GM12878 (cell line): Measurements from ENCODE around the gene TIPRL. TPM values are rescaled to one million over a fixed set of nuclear protein-coding genes. Genes with fewer than 3 reads are reported as not detected.

ENCODE experiments used
- BCL11A ChIP-seq: IDR thresholded peaks from 2 replicates; pipeline ENCODE4 v1.6.1; 2011; ENCODE audit warnings: low read depth, low read length
- BCL3 ChIP-seq: IDR thresholded peaks from 2 replicates; pipeline ENCODE4 v1.6.1; 2011; ENCODE audit warnings: borderline replicate concordance, low read depth, mild to moderate bottlenecking, moderate library complexity, low read length; ENCODE audit not compliant: insufficient read depth, poor library complexity, severe bottlenecking
- CREM ChIP-seq: IDR thresholded peaks from 2 replicates; pipeline ENCODE4 v1.6.1; 2014; ENCODE audit warnings: antibody characterized with exemption, low read depth
- CUX1 ChIP-seq: IDR thresholded peaks from 2 replicates; pipeline ENCODE4 v1.6.1; 2012; ENCODE audit warnings: improper control_type of control experiment, low read depth, low read length; ENCODE audit not compliant: insufficient replicate concordance
- E4F1 ChIP-seq: fragments of 450-650 bp; IDR thresholded peaks from 2 replicates; pipeline ENCODE4 v1.6.1; 2018; ENCODE audit warnings: borderline replicate concordance, mild to moderate bottlenecking; ENCODE audit not compliant: partially characterized antibody
- KAT2A ChIP-seq: conservative IDR thresholded peaks from 2 replicates; pipeline ENCODE4 v1.6.1; 2011; ENCODE audit warnings: low read depth, low read length; ENCODE audit not compliant: control insufficient read depth
- MXI1 ChIP-seq: fragments of 150-350 bp; IDR thresholded peaks from 2 replicates; pipeline ENCODE4 v1.6.1; 2011; ENCODE audit warnings: low read depth, mild to moderate bottlenecking, inconsistent platforms, low read length, improper control_type of control experiment
- NBN ChIP-seq: fragments of 450-650 bp; IDR thresholded peaks from 2 replicates; pipeline ENCODE4 v1.6.1; 2016
- NFXL1 ChIP-seq: fragments of 450-650 bp; IDR thresholded peaks from 2 replicates; pipeline ENCODE4 v1.6.1; 2017; ENCODE audit warnings: antibody characterized with exemption, mild to moderate bottlenecking, borderline replicate concordance
- PAX8 ChIP-seq: fragments of 450-650 bp; IDR thresholded peaks from 2 replicates; pipeline ENCODE4 v1.6.1; 2017; ENCODE audit warnings: mild to moderate bottlenecking, moderate library complexity
- PML ChIP-seq: IDR thresholded peaks from 2 replicates; pipeline ENCODE4 v1.6.1; 2012; ENCODE audit warnings: low read length, inconsistent platforms
- PRDM15 ChIP-seq: fragments of 450-650 bp; formaldehyde crosslinking; IDR thresholded peaks from 2 replicates; pipeline ENCODE4 v1.4.0; 2020; ENCODE audit warnings: mild to moderate bottlenecking, moderate library complexity
- RELA ChIP-seq: fragments of 450-650 bp; IDR thresholded peaks from 2 replicates; pipeline ENCODE4 v1.8.0; 2014; ENCODE audit warnings: borderline replicate concordance; ENCODE audit not compliant: partially characterized antibody
- RFX5 ChIP-seq: IDR thresholded peaks from 2 replicates; pipeline ENCODE4 v1.6.1; 2011; ENCODE audit warnings: low read depth, low read length, improper control_type of control experiment
- SMAD5 ChIP-seq: IDR thresholded peaks from 2 replicates; pipeline ENCODE4 v1.6.1; 2016; ENCODE audit warnings: antibody characterized with exemption, low read depth
- SUZ12 ChIP-seq: fragments of 200-600 bp; sonication (generic); IDR thresholded peaks from one replicate; pipeline ENCODE4 v1.6.1; 2018; ENCODE audit warnings: antibody characterized with exemption, mild to moderate bottlenecking; ENCODE audit not compliant: unreplicated experiment
- TBL1XR1 ChIP-seq: IDR thresholded peaks from 2 replicates; pipeline ENCODE4 v1.6.1; 2012; ENCODE audit warnings: low read depth, low read length, improper control_type of control experiment
- polyA plus RNA-seq, 11 experiments: library from polyadenylated mRNA; depleted of rRNA in 4 of 11; unstranded in 6 of 11; stranded (reverse) in 5 of 11; fragments of >200 nt; fragmentation: Nextera tagmentation in 4 of 11; fragmentation: Illumina TruSeq in 1 of 11; extraction: Ambion mirVana in 4 of 11; extraction: Trizol in 1 of 11; gene quantifications; 1 replicate in 1 of 11; 2 replicates in 10 of 11; pipeline versions ENCODE4 v1.2.1 to v1.2.3, GENCODE V29; 2011 to 2016; ENCODE audit warnings: inconsistent platforms in 2 of 11, missing spikeins in 2 of 11, low read depth in 1 of 11
- total RNA-seq, 4 experiments: library from RNA; depleted of rRNA in 3 of 4; stranded (reverse); fragments of >200 nt in 3 of 4; fragmentation: Illumina TruSeq in 1 of 4; extraction: Trizol in 1 of 4; gene quantifications; 2 replicates each; pipeline versions ENCODE4 v1.2.1 to v1.2.3, GENCODE V29; 2013 to 2021

TIPRL gene
- total and polyA plus RNA-seq, 10 of the 15 experiments (the other 5 are each of a cell fraction or from before 2014, with no cell fraction given) = 36.4 to 72.1 (median 49.9) TPM

- no peak for TF ChIP-seq PRDM15 (CRISPR knock-in tag)
- TF ChIP-seq PML = peak; percentile 77
- no peak for TF ChIP-seq BCL3
- no peak for TF ChIP-seq NFXL1
- TF ChIP-seq BCL11A = no peak
- TF ChIP-seq MXI1 = peak; percentile 80
- no peak for TF ChIP-seq PAX8
- no peak for TF ChIP-seq RFX5
- peak; percentile 64; the same call in 1 of the 2 replicates for TF ChIP-seq SMAD5
- TF ChIP-seq TBL1XR1 = no peak; the same call in 1 of the 2 replicates
- TF ChIP-seq CREM = 0 out of 2 replicates have a peak, but pooled peaks have one; percentile 2
- no peak for TF ChIP-seq KAT2A
- no peak for TF ChIP-seq CUX1
- TF ChIP-seq NBN = no peak
- TF ChIP-seq E4F1 = peak; percentile 62
- TF ChIP-seq RELA = peak; percentile 67
- TF ChIP-seq SUZ12 = no peak
Measured at GRCh38 chr1:168225476-168226190, 46.9 kb downstream of the TIPRL start, which contains the start of gene SFT2D2 (continued).
